DOHH2 (cell line): Measurements from ENCODE around the gene TMEM164.

Experiments used
- EZH2phosphoT487 ChIP-seq: fragments of 200-600 bp; sonication (generic); IDR thresholded peaks from 2 replicates; pipeline ENCODE4 v1.6.1; 2017; ENCODE audit warnings: borderline replicate concordance, mild to moderate bottlenecking, antibody characterized with exemption, low read length, moderate library complexity, mixed read lengths
- TF ChIP-seq, protein P1 (sequence below): fragments of 200-600 bp; sonication (generic); IDR thresholded peaks from one replicate; pipeline ENCODE4 v1.5.1; 2014; ENCODE audit warnings: antibody characterized with exemption, mild to moderate bottlenecking, low read depth, low read length; ENCODE audit not compliant: poor library complexity, severe bottlenecking

DNA sequence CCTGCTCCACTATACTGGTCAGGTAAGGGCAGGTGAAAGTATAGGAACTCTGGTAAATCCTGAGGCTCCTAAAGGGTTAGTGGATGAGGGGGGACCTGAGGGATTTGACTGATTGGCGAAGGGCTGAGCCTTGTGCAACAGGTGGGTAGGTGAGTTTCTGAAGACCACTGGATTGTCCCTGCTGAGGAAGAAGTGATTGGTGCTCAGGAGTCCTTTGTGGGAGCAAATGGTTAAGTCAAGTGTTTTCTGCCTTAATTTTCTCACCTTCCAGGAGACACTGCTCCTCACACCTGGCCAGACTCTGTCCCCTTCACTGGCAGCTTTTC lies 158.4 kb downstream of the TMEM164 start:
- TF ChIP-seq, protein P1, sequence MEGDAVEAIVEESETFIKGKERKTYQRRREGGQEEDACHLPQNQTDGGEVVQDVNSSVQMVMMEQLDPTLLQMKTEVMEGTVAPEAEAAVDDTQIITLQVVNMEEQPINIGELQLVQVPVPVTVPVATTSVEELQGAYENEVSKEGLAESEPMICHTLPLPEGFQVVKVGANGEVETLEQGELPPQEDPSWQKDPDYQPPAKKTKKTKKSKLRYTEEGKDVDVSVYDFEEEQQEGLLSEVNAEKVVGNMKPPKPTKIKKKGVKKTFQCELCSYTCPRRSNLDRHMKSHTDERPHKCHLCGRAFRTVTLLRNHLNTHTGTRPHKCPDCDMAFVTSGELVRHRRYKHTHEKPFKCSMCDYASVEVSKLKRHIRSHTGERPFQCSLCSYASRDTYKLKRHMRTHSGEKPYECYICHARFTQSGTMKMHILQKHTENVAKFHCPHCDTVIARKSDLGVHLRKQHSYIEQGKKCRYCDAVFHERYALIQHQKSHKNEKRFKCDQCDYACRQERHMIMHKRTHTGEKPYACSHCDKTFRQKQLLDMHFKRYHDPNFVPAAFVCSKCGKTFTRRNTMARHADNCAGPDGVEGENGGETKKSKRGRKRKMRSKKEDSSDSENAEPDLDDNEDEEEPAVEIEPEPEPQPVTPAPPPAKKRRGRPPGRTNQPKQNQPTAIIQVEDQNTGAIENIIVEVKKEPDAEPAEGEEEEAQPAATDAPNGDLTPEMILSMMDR: no peak
- TF ChIP-seq EZH2phosphoT487: no peak
